ENCODE data around the gene RBM11.

Gene RBM11

DNA sequence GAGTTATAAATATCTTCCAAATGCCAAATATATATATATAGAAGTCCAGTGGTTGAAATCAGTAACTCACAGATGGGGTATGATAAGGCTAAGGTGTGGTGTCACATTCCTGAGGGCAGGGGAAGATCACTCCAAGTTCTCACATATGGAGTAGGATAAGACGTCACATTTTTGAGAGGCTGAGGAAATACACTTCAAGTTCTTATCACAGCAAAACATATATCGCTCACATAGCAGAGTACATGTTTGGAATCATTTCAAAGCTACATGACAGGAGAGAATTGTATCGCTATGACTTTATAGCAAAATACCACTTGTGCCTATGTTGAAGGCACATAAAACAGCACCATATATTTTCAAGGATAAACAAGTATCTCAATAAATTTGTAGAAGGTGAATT, 55.1 kb downstream of the RBM11 start:
- no peak for DNase-seq (ENCODE audit: low read depth in 2 of 2)

DNA sequence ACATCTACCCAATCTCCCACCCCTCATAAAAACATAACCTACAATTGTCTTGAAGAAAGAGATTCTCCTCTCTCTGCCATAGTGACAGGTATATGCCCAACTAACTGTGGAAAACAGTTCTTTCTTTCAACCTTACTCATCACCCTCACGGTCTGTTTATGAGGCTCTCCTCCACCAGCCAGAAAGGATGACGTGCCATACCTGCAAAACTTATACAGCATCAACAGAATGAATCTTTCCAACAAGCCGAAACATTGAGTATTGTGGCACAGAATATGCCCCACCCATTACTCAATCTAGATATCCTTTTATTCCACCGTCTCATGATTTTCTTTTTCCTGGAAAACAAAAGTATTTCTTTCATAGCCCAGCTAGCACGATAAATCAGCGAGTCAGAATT, 55.7 kb downstream of the RBM11 start:
- DNase-seq (ENCODE audit: low read depth in 2 of 2) = no peak

DNA sequence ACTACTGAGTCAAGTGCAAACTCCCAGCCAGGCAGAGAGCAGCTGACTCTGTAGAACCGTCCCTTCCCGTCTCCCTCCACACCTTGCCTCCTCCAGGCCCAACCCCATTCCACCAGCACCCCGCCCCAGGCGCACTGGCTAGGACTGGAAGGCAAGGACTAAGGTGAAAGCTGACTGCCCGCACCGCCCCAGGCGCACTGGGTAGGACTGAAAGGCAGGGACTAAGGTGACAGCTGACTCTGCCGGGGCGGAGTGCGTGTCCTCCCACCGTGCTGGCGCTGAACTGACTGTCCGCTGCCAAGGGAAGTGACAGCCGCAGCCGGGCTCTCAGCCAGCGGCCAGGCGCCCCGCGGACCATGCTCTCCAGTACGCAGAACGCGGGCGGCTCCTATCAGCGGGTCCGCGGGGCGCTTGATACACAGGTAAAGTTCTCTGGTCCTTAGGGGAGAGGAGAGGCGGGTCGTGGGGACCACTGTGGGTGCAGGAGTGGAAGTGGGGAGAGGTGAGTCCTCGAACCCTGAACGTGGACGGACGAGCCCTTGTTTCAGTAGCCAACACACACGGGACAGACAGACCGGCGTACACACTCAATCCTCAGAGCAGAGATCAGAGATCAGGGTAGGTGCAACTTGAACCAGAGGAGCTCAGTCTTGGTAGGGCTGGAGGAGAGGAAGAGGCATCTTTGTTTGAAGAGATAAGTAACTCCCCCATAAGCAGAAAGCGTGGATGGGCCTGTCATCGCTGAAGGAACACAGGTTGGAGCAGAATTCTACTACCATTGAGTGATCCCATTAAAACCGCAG, 58.0 kb downstream of the RBM11 start:
- DNase-seq (ENCODE audit: low read depth in 2 of 2) = no peak

DNA sequence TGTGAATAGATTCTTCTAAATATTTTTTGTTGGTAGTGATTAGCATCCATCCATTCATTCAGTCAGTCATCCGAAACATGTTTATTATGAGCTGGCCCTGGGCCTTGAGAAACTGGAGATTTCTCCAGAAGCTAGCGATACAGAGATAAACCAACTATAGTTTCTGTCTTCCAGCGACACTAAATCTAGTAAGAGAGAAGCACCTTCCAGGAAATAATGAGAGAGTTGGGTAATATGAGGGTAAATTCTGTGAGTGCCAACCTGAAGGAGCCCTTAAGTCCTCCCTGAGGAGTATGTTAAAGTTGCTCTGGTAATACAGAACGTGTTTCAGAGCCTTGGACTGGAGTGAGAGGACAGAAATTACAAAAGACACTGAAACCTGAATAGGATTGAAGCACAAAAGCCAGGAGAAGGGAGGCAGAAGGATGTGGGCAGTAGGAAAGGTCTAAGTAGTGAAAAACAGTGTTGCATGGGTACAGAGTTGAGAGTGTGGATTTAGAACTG, 59.8 kb downstream of the RBM11 start:
- DNase-seq (ENCODE audit: low read depth in 2 of 2) = no peak

Data from stimulated activated CD4-positive, alpha-beta T cell treated with anti-CD3 and anti-CD28 coated beads, Interleukin-15, amount 100 ng/mL, for 48 hours (primary cell).